ENCODE measurements around the gene GCH1.
"Not testable (repeated sequence)": the region's sequence is repeated elsewhere in the genome, so short reads cannot be mapped to it uniquely, and the experiment has no call there.

The GCH1 gene

DNA sequence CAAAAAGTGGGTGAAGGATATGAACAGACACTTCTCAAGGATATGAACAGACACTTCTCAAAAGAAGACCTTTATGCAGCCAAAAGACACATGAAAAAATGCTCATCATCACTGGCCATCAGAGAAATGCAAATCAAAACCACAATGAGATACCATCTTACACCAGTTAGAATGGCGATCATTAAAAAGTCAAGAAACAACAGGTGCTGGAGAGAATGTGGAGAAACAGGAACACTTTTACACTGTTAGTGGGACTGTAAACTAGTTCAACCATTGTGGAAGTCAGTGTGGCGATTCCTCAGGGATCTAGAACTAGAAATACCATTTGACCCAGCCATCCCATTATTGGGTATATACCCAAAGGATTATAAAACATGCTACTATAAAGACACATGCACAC, 27.0 kb downstream of the GCH1 start:
- H3K27ac ChIP-seq (ENCODE audit: insufficient read depth, low read length, poor library complexity, severe bottlenecking); H3K4me3 ChIP-seq (ENCODE audit: insufficient read depth, low read depth, low read length, poor library complexity, severe bottlenecking); DNase-seq; H3K4me1 ChIP-seq (ENCODE audit: control insufficient read depth, insufficient read depth, low read length, poor library complexity, severe bottlenecking); H3K27me3 ChIP-seq (replicated peaks; ENCODE audit: control insufficient read depth, insufficient read depth, low read length, poor library complexity, severe bottlenecking); H3K9me3 ChIP-seq (ENCODE audit: control insufficient read depth, low read length); H3K36me3 ChIP-seq (ENCODE audit: control insufficient read depth, insufficient read depth, low read length): not testable (repeated sequence)

DNA sequence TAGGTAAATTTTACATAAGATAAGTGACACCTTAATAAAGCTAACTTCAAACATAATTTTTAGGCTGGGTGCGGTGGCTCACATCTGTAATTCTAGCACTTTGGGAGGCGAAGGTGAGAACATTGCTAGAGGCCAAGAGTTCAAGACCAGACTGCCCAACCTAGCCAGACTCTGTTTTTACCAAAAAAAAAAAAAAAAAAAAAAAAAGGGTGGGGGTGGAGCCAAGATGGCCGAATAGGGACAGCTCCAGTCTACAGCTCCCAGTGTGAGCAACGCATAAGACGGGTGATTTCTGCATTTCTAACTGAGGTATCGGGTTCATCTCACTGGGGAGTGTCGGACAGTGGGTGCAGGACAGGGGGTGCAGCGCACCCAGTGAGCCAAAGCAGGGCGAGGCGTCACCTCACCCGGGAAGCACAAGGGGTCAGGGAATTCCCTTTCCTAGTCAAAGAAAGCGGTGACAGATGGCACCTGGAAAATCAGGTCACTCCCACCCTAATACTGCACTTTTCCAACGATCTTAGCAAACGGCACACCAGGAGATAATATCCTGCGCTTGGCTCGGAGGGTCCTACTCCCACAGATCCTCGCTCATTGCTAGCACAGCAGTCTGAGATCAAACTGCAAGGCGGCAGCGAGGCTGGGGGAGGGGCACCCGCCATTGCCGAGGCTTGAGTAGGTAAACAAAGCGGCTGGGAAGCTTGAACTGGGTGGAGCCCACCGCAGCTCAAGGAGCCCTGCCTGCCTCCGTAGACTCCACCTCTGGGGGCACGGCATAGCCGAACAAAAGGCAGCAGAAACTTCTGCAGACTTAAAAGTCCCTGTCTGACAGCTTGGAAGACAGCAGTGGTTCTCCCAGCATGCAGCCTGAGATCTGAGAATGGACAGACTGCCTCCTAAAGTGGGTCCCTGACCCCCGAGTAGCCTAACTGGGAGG, 32.2 kb downstream of the GCH1 start:
- H3K27me3 ChIP-seq (replicated peaks; ENCODE audit: control insufficient read depth, insufficient read depth, low read length, poor library complexity, severe bottlenecking); H3K27ac ChIP-seq (ENCODE audit: insufficient read depth, low read length, poor library complexity, severe bottlenecking); H3K4me1 ChIP-seq (ENCODE audit: control insufficient read depth, insufficient read depth, low read length, poor library complexity, severe bottlenecking); H3K9me3 ChIP-seq (ENCODE audit: control insufficient read depth, low read length); H3K4me3 ChIP-seq (ENCODE audit: insufficient read depth, low read depth, low read length, poor library complexity, severe bottlenecking); H3K36me3 ChIP-seq (ENCODE audit: control insufficient read depth, insufficient read depth, low read length): not testable (repeated sequence)
- DNase-seq, result peak in 1 of 3 donors; percentile 6

DNA sequence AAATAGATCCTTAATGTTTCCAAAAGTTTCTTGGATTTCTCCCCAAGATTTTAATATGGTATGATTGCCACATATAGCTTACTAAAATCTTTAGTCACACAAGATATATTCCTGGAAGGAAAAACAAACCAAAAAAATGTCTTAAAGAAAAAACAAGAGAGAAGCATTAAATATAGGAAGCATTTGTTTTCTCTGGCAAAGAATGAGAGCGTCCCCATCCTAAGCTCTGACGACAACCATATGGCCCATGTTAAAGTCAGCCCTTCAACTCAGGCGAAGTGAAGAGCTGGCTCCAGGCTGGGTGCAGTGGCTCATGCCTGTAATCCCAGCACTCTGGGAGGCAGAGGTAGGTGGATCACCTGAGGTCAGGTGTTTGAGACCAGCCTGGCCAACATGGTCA, 35.6 kb downstream of the GCH1 start:
- Histone ChIP-seq H3K36me3 (ENCODE audit: control insufficient read depth, insufficient read depth, low read length) (peaks cover 10% of the 10 kb centered on the region), H3K4me1 (ENCODE audit: control insufficient read depth, insufficient read depth, low read length, poor library complexity, severe bottlenecking) (no peaks in the 10 kb centered on the region), H3K27ac (ENCODE audit: insufficient read depth, low read length, poor library complexity, severe bottlenecking) (no peak overlapping the region), H3K27me3 (replicated peaks; ENCODE audit: control insufficient read depth, insufficient read depth, low read length, poor library complexity, severe bottlenecking) (no peaks in the 10 kb centered on the region), H3K9me3 (ENCODE audit: control insufficient read depth, low read length) (no peaks in the 10 kb centered on the region), H3K4me3 (ENCODE audit: insufficient read depth, low read depth, low read length, poor library complexity, severe bottlenecking) (no peak overlapping the region)
- DNase-seq, result no peak

DNA sequence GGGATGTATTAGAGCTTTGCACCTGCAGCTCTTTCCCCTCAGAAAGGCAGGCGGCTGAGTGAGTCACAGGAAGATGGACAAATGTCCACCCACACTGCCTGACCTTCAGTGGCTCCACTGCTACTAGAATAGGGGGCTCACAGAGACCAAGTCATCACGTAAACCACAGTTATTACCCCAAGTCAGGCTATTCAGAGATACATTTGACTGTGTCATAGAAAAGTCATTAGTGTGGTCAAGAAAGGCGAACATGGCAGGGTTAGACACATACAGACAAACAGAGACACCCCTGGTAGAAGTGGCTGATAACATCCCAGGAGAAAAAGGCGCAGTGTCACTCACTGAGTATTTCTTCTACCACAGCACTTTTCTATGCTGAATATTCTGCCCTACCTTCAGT, 36.0 kb downstream of the GCH1 start:
- H3K4me3 ChIP-seq (ENCODE audit: insufficient read depth, low read depth, low read length, poor library complexity, severe bottlenecking), result no peak overlapping the region
- peaks cover 11% of the 10 kb centered on the region for H3K36me3 ChIP-seq (ENCODE audit: control insufficient read depth, insufficient read depth, low read length)
- H3K9me3 ChIP-seq (ENCODE audit: control insufficient read depth, low read length), result no peaks in the 10 kb centered on the region
- no peaks in the 10 kb centered on the region for H3K4me1 ChIP-seq (ENCODE audit: control insufficient read depth, insufficient read depth, low read length, poor library complexity, severe bottlenecking)
- no peak overlapping the region for H3K27ac ChIP-seq (ENCODE audit: insufficient read depth, low read length, poor library complexity, severe bottlenecking)
- H3K27me3 ChIP-seq (replicated peaks; ENCODE audit: control insufficient read depth, insufficient read depth, low read length, poor library complexity, severe bottlenecking), result no peaks in the 10 kb centered on the region
- DNase-seq, result no peak

DNA sequence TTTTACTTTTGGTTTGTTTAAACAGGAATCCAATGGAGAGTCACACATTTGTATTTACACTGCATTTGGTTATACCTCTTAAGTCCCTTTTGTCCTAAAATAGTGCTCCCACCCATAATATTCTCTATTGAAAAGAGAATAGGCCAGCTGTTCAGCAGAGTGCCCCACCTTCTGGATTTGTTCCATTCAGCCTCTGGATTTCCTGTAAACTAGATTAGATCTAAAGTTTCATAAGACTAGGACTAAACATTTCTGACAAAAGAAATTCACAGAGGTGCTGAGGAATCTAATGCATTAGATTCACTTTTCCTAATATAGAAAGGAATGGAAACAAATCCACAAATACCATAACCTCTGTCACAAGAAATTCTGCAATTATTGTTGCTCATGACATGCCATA, 38.1 kb downstream of the GCH1 start:
- peaks cover 14% of the 10 kb centered on the region for H3K36me3 ChIP-seq (ENCODE audit: control insufficient read depth, insufficient read depth, low read length)
- H3K4me1 ChIP-seq (ENCODE audit: control insufficient read depth, insufficient read depth, low read length, poor library complexity, severe bottlenecking), result no peaks in the 10 kb centered on the region
- H3K9me3 ChIP-seq (ENCODE audit: control insufficient read depth, low read length), result no peaks in the 10 kb centered on the region
- H3K27ac ChIP-seq (ENCODE audit: insufficient read depth, low read length, poor library complexity, severe bottlenecking), result no peak overlapping the region
- H3K4me3 ChIP-seq (ENCODE audit: insufficient read depth, low read depth, low read length, poor library complexity, severe bottlenecking), result no peak overlapping the region
- no peaks in the 10 kb centered on the region for H3K27me3 ChIP-seq (replicated peaks; ENCODE audit: control insufficient read depth, insufficient read depth, low read length, poor library complexity, severe bottlenecking)
- DNase-seq, result no peak

DNA sequence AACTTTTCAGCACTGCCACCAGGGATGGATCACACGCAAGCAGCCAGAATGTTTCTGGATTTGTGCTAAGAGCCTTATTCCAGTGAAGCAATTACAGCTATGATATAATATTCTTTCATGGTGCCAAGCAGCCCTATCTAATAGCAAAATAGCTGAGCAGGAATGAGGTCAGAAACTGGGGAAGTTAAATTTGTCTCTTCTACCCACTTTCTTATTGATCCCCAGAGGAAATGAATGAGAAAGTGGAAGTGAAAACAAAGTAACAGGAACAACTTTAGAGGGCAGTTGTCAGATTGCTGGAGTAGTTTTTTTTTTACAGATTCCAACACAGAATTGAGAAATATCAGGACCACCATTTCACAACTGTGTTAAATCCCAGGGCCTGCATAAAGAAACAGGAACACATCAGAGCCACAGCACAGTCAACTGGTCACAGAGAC, 44.8 kb downstream of the GCH1 start:
- H3K4me1 ChIP-seq (ENCODE audit: control insufficient read depth, insufficient read depth, low read length, poor library complexity, severe bottlenecking), result no peaks in the 10 kb centered on the region
- DNase-seq, result no peak
- H3K9me3 ChIP-seq (ENCODE audit: control insufficient read depth, low read length), result no peaks in the 10 kb centered on the region
- no peaks in the 10 kb centered on the region for H3K27me3 ChIP-seq (replicated peaks; ENCODE audit: control insufficient read depth, insufficient read depth, low read length, poor library complexity, severe bottlenecking)
- H3K4me3 ChIP-seq (ENCODE audit: insufficient read depth, low read depth, low read length, poor library complexity, severe bottlenecking), result no peak overlapping the region
- no peak overlapping the region for H3K27ac ChIP-seq (ENCODE audit: insufficient read depth, low read length, poor library complexity, severe bottlenecking)
- H3K36me3 ChIP-seq (ENCODE audit: control insufficient read depth, insufficient read depth, low read length), result peaks cover 20% of the 10 kb centered on the region

DNA sequence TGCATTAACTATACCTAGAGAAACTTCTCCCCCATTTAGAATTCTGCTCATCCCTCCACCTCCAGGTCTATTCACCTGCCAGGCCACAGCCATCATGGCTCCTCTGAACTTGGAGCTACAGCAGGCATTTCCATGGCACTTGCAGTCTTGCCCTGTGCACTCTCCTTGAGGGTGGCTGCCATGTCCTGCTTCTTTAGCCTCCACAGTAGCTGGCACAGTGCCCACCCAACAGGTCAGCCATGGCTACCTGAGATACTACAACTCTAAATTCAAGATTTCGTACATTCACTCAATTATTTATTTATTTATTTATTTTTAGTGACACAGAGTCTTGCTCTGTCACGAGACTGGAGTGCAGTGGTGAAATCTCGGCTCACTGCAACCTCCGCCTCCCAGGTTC, 46.5 kb downstream of the GCH1 start:
- no peak overlapping the region for H3K4me3 ChIP-seq (ENCODE audit: insufficient read depth, low read depth, low read length, poor library complexity, severe bottlenecking)

DNA sequence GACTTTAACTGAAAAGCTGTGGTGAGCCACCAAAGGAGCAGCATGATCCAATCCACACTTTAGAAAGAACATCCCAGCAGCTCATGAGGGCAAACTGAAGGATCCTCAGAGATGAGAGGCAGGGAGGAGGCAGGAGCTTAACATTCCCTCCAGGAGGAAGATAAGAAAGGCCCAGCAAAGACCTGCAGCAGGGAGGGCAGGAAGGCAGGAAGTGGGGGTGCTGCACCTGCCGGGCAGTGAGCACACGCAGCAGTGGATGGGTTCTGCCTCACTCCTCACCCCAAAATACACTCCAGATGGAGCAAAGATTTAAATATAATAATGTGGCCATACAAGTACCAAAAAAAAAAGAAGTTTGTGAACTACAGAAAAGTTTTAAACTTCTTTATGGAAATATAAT, 48.4 kb downstream of the GCH1 start:
- Histone ChIP-seq H3K9me3 (ENCODE audit: control insufficient read depth, low read length) (no peaks in the 10 kb centered on the region), H3K27me3 (replicated peaks; ENCODE audit: control insufficient read depth, insufficient read depth, low read length, poor library complexity, severe bottlenecking) (no peaks in the 10 kb centered on the region), H3K4me1 (ENCODE audit: control insufficient read depth, insufficient read depth, low read length, poor library complexity, severe bottlenecking) (no peaks in the 10 kb centered on the region), H3K4me3 (ENCODE audit: insufficient read depth, low read depth, low read length, poor library complexity, severe bottlenecking) (no peak overlapping the region), H3K36me3 (ENCODE audit: control insufficient read depth, insufficient read depth, low read length) (peaks cover 8% of the 10 kb centered on the region), H3K27ac (ENCODE audit: insufficient read depth, low read length, poor library complexity, severe bottlenecking) (no peak overlapping the region)
- DNase-seq, result no peak

More for the DNA sequence above, 46.5 kb downstream of the GCH1 start:
- Histone ChIP-seq H3K9me3 (ENCODE audit: control insufficient read depth, low read length) (no peaks in the 10 kb centered on the region), H3K4me1 (ENCODE audit: control insufficient read depth, insufficient read depth, low read length, poor library complexity, severe bottlenecking) (no peaks in the 10 kb centered on the region), H3K27ac (ENCODE audit: insufficient read depth, low read length, poor library complexity, severe bottlenecking) (no peak overlapping the region), H3K27me3 (replicated peaks; ENCODE audit: control insufficient read depth, insufficient read depth, low read length, poor library complexity, severe bottlenecking) (no peaks in the 10 kb centered on the region), H3K36me3 (ENCODE audit: control insufficient read depth, insufficient read depth, low read length) (peaks cover 15% of the 10 kb centered on the region)
- DNase-seq, result no peak

DNA sequence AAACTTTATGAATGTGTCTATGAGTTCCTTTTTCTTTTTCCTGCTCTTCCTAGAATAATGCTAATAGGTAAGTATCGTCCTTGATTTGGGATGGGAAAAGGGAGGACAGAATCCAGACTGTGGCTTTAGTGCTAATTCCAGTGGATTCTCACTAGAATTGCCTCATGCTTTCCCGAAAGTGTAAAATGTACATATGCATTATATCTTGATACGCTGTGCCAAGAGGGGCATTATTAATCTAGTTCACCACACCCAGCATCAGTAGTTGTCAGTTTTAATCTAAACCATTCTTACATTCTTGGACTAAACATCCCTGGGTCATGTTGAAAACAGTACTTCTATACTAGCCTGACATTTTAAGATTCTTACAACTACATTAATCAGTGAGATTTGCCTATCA, 49.3 kb downstream of the GCH1 start:
- no peaks in the 10 kb centered on the region for H3K27me3 ChIP-seq (replicated peaks; ENCODE audit: control insufficient read depth, insufficient read depth, low read length, poor library complexity, severe bottlenecking)
- no peak for DNase-seq
- no peak overlapping the region for H3K27ac ChIP-seq (ENCODE audit: insufficient read depth, low read length, poor library complexity, severe bottlenecking)
- H3K4me1 ChIP-seq (ENCODE audit: control insufficient read depth, insufficient read depth, low read length, poor library complexity, severe bottlenecking), result no peaks in the 10 kb centered on the region
- H3K4me3 ChIP-seq (ENCODE audit: insufficient read depth, low read depth, low read length, poor library complexity, severe bottlenecking), result no peak overlapping the region
- no peaks in the 10 kb centered on the region for H3K9me3 ChIP-seq (ENCODE audit: control insufficient read depth, low read length)
- H3K36me3 ChIP-seq (ENCODE audit: control insufficient read depth, insufficient read depth, low read length), result no peaks in the 10 kb centered on the region

DNA sequence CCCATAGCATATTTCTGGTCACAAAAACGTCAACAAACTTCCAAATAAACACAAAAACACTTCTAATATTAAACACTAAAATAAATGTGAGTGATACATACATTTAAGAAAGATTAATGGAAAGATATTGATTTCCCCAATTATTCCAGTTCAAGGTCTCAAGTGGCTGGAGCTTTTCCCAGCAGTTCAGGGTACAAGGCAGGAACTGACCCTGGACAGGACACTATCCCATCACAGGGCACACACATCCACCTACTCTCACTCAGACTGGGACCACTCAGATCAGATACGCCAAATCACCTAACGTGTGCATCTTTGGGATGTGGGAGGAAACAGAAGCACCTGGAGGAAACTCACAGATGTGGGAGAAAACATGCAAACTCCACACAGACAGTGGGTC, 50.4 kb downstream of the GCH1 start:
- Histone ChIP-seq H3K27ac (ENCODE audit: insufficient read depth, low read length, poor library complexity, severe bottlenecking) (no peak overlapping the region), H3K36me3 (ENCODE audit: control insufficient read depth, insufficient read depth, low read length) (no peaks in the 10 kb centered on the region), H3K9me3 (ENCODE audit: control insufficient read depth, low read length) (no peaks in the 10 kb centered on the region), H3K4me1 (ENCODE audit: control insufficient read depth, insufficient read depth, low read length, poor library complexity, severe bottlenecking) (no peaks in the 10 kb centered on the region), H3K27me3 (replicated peaks; ENCODE audit: control insufficient read depth, insufficient read depth, low read length, poor library complexity, severe bottlenecking) (no peaks in the 10 kb centered on the region), H3K4me3 (ENCODE audit: insufficient read depth, low read depth, low read length, poor library complexity, severe bottlenecking) (no peak overlapping the region)
- DNase-seq, result no peak
